Activated gamma-delta T cell treated with Interleukin-2 at 50 U/mL for 16 hours (primary cell): ENCODE data around the gene CHIT1.

Experiments used
- DNase-seq: peaks from one replicate; pipeline ENCODE4 v3.0.0-alpha.2; 2020

The CHIT1 gene

GRCh38 chr1:203186446-203187303, 42.8 kb downstream of the CHIT1 start, which contains the start of gene CHI3L1:
Gene CHI3L1, minus strand, starts transcription at chr1:203186704. Its CDS starts 81 bp downstream, at chr1:203186623.
- no peak for DNase-seq

DNA sequence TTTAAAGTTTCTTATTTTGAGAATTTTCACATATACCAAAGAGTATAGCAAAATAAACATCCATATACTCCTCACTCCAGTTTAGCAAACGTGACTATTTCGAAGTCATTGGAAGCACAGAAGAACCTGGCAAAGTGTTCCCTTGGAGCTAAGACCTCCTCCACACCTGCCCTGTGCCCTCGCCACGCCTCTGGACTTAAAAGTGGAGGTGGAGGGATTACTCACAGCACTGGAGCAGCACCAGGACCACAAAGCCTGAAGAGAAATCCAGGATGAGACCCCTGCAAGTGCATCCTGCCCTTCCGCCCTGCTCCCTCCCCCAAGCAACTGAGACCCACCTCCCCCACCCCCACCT, 43.4 kb downstream of the CHIT1 start:
- no peak for DNase-seq

DNA sequence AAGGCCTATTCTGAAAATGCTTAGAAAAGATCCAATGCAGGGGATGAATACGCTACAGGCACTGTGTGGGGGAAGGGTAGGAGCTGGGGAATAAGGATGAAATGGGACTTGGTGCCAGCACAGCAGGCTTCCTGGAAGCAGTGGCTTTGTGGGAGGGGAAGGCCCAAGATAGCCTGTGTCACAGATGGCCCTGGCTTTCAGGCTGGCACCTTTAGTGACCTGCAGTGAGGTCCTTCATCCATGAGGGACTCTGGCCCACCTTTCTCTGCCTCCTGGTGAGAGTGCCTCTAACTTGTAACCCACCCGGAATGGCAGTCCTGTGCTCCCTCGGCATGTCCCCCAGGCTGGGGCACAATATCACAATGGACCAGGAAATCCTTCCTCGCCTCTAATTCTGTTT, 43.9 kb downstream of the CHIT1 start:
- DNase-seq, result no peak

DNA sequence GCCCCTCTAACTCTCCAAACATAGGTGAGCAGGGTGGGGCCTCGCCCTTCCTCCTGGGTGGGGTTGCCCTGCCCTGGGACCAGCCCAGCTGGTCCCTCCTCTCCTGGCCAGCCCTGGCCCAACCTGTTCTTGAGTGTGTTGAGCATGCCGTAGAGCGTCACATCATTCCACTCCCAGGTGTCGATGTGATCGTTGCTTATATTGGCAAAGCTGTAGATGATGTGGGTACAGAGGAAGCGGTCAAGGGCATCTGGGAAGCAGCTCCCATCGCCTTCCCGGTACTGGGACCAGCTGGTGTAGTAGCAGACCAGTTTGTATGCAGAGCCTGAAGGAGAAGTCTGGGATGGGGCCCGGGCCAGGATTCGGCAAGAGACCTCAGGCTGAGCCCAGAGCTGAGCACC, 44.4 kb downstream of the CHIT1 start:
- DNase-seq, result no peak

GRCh38 chr1:203184467-203184866, 45.0 kb downstream of the CHIT1 start:
- DNase-seq, result no peak

DNA sequence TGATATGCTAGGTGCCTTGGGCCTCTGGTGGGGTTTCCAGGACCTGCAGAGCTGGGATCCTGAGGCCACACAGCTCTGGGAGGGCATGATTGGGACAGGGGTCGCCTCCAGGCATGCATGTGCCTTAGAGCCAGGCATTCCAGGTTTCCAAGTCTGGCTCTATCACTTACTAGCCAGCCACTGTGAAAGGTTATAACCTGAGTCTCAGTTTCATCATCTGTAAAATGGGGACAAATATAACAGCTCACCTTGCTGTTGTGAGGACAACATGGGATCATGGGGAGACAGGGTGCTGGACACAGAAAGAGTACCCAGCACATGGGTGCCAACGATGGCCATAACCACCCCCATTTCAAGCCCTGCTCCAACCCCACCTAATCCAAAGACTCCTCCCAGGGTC, 45.6 kb downstream of the CHIT1 start:
- DNase-seq, result no peak

- DNase-seq, result no peak
Observed at GRCh38 chr1:203182387-203182953, 47.0 kb downstream of the CHIT1 start.

- DNase-seq, result no peak
Observed at GRCh38 chr1:203181586-203182386, 47.7 kb downstream of the CHIT1 start.

- DNase-seq, result no peak
Observed at GRCh38 chr1:203180611-203181330, 48.7 kb downstream of the CHIT1 start.

DNA sequence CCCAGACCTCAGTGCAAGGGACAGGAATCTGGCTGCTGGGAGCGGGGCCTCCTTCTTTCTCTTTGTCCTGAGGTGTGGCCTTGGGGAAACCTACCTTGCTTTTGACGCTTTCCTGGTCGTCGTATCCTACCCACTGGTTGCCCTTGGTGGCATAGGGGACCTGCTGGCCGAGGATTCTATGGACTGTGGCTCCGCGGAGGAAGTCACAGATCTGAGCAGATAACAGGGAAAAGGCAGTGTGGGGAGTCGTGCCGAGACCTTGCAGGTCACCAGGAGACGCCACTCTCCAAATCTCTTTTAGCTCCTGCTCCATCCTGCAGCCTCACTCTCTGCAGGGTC, 49.8 kb downstream of the CHIT1 start:
- no peak for DNase-seq

DNA sequence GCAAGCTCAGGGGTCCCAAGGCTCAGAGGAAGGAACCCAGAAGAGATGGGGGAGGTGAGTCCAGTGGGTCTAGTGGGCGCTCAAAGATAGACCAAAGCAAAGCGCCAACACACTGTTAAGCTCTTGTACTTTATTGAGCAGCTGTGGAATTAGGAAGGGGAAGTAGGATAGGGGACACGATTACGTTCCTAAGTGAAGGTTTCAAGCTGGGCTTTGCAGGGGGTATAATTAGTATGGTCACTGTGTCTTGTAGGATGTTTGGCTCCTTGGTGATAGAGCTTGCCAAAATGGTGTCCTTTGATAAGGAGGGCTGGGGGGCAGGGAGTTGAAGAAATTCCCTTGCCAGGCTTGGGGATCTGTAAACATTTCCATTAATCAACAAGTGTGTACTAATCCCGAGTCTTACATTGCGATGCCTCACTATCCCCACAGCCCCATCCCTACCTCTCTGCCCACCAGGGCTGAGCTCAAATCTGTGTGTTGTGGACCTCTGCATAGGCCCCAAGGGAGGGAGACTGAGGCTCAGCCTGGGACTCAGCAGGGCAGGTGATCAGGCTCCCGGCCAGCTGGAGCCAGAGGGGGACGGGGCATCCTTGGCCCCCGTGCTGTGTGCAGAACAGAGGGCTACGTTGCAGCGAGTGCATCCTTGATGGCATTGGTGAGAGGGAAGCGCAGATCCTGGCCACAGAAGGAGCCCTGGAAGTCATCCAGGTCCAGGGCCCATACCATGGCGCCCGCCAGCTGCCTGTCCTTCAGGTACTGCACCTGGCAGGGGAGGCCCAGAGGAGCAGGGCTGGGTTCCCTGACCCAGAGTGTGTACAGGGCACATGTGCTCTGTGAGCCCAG, 50.4 kb downstream of the CHIT1 start:
- DNase-seq, result no peak

GRCh38 chr1:203178083-203178482, 51.4 kb downstream of the CHIT1 start:
- DNase-seq, result no peak

- no peak for DNase-seq
Observed at GRCh38 chr1:203177470-203178039, 51.9 kb downstream of the CHIT1 start.

DNA sequence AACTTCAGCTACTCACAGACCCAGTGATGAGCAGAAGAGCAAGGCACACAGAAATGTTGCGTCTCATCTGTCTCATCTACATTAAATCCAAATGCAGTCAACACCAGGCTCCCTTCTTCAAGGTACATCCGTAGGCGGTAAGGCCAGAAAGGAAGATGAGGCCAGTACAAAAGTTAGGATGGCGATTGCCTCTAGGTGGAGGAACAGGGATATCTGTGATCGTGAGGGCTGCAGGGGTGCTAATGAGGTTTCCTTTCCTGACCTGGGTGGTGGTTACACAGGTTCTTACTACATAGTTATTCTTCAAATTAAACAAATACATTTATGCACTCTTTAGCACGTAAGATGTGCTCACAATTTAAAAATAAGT, 52.5 kb downstream of the CHIT1 start:
- DNase-seq, result no peak

DNA sequence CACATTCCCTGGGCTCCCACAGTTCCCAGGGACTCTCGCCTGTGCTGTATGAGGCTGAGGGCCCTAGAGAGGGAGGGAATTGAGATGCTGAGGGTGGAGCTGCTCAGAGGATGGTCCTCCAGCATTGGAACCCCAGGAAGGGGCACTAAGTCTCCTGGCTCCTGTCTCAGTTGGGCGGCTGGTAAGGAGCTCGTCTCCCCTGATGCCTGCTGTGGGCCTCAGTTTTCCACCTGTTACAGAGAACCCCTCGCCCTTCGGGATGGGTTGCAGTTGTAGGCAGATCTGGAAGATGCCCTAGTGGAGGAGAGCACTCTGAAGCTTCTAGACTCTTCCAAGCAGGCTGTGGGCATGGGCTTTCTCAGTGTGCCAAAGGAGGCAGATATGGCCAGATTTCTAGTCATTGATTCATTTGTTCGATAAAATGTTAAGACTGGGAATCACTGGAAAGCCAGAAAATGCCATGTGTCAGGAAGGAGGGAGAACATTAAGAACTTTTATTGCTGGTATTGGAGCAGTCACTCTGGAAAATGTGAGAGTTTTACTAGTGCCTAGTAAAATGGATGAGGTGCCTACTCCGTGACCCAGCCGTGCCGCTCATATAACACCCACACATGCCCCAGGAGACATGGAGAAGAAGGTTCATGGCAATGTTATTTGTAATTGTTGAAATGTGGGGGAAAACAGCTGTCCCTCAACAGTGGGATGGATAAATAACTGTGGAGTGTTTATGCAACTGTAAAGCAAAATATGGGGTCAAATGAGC, 53.0 kb downstream of the CHIT1 start:
- DNase-seq, result no peak

GRCh38 chr1:203175827-203176241, 53.6 kb downstream of the CHIT1 start:
- no peak for DNase-seq

GRCh38 chr1:203175237-203175826, 54.1 kb downstream of the CHIT1 start, which contains the start of gene MYBPH:
Gene MYBPH, minus strand, starts transcription at chr1:203175826. Its CDS starts 71 bp downstream, at chr1:203175755.
- DNase-seq, result no peak

DNA sequence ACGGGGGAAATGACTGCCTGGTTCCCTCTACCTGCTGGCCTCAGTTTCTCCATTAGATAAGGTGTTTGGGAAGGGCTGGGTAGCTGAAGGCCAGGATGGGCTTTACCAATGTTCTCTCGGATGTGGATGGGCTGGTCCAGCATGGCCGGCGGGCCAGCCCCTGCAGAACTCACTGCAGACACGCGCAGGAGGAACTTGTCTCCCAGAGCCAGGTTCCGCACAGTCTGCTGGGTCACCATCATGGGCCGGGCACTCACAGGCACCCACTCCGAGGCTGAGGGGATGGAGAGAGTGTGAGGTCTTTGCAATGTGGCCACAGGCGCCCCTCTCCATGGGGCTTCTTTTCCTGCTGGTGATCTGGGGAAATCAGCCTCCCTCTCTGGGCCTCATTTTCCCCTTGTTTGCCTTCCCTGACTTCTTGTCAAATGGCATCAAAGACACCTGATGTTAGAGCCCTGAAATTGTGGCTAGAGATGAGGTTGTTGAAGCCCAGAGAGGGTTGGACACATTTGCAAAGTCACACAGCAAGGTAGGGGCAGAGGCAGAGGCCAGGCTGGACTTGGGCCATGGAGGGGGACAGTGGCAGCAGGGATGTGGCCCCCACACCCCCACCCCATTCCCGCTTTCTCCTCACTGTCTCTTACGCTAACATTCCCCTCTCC, 55.0 kb downstream of the CHIT1 start:
- DNase-seq, result no peak

DNA sequence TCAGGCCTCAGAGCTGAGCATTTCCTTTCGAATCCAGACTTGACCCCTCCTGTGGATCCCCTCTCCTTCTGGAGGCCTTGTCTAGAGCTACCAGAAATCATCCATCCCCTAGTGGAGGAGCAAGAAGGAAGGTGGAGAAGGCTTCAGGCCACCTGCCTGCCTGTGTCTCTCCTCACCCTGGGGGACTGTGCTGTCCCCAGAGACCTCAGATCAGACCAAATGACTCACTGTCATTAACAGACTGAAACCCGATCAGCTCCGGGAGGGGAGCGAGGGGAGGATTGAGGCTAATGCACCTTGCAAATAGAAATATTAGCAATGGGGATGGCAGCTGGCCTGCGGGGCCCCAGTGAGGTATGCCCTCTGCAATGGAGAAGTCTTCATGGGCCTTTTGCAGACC, 55.9 kb downstream of the CHIT1 start:
- no peak for DNase-seq

DNA sequence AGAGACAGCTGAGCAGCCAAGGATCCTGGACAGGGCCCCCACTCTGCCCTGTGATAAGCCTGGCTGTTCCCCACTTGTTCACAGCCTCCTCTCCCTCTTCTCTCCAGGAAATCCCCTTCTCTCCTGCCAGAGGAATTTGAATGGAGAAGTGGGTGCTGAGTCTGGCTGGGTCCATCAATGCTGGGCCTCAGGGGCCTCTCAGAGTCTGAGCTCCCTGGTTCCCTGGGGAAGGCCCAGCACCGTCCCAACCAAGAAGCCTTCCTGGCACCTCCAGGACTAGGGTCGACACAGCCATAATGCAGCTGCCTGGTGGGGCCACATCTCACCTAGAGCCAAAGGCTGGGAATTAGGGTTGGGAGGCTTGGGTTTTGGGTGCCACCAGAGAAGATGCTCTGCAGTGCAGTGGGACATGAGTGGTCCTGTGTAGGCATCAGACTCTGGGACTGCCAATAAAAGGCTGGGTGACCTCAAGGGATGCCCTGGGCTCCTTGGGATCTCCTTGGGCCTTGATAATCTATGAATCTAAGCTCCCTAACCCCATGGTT, 56.4 kb downstream of the CHIT1 start:
- no peak for DNase-seq
